CD14-positive monocyte (primary cell): ENCODE data around the gene AIG1. TPM values are rescaled to one million over a fixed set of nuclear protein-coding genes. Genes with fewer than 3 reads are reported as not detected.

Experiments
- DNase-seq, 3 donors: peaks; one replicate each; pipeline ENCODE4 v3.0.0-alpha.2; 2011 to 2022
- H2AFZ ChIP-seq: 2 replicates; pipeline ENCODE4 v1.6.0; 2012; ENCODE audit warnings: mild to moderate bottlenecking, low read depth, low read length, inconsistent platforms; ENCODE audit not compliant: insufficient read depth, poor library complexity, severe bottlenecking
- H3K27ac ChIP-seq, 2 donors: 1 replicate in 1 of 2; 2 replicates in 1 of 2; pipeline ENCODE4 v1.5.1; 2012 to 2013; ENCODE audit warnings: low read length in 2 of 2, control low read depth in 1 of 2, inconsistent platforms in 1 of 2, low read depth in 1 of 2, mild to moderate bottlenecking in 1 of 2
- H3K27me3 ChIP-seq, 2 donors: one replicate each; pipeline versions ENCODE4 v1.6.0 to v1.6.1; 2011 to 2013; ENCODE audit warnings: low read length in 2 of 2; ENCODE audit not compliant: control insufficient read depth in 2 of 2, insufficient read depth in 2 of 2
- H3K36me3 ChIP-seq, 2 donors: replicated peaks in 1 of 2; 1 replicate in 1 of 2; 2 replicates in 1 of 2; pipeline versions ENCODE4 v1.5.1 to v1.6.1; 2012 to 2013; ENCODE audit warnings: low read length in 2 of 2, control low read depth in 1 of 2, inconsistent platforms in 1 of 2, mild to moderate bottlenecking in 1 of 2; ENCODE audit not compliant: insufficient read depth in 2 of 2, control insufficient read depth in 1 of 2
- H3K4me1 ChIP-seq, 2 donors: 1 replicate in 1 of 2; 2 replicates in 1 of 2; pipeline versions ENCODE4 v1.5.1 to v1.6.1; 2012 to 2013; ENCODE audit warnings: low read length in 2 of 2, control low read depth in 1 of 2, inconsistent platforms in 1 of 2, mild to moderate bottlenecking in 1 of 2, moderate library complexity in 1 of 2; ENCODE audit not compliant: insufficient read depth in 2 of 2, control insufficient read depth in 1 of 2
- H3K4me2 ChIP-seq: replicated peaks from 2 replicates; pipeline ENCODE3; 2012; ENCODE audit warnings: low read length, moderate library complexity, mild to moderate bottlenecking; ENCODE audit not compliant: poor library complexity, severe bottlenecking; ENCODE audit errors: extremely low read depth
- H3K4me3 ChIP-seq, 3 experiments: fragments of 200-600 bp in 1 of 3; sonication (generic) in 1 of 3; replicated peaks in 1 of 3; 1 replicate in 2 of 3; 2 replicates in 1 of 3; pipeline ENCODE4 v1.5.1; 2011 to 2013; ENCODE audit warnings: low read length in 3 of 3, mild to moderate bottlenecking in 3 of 3, control low read depth in 2 of 3, low read depth in 2 of 3, inconsistent platforms in 1 of 3, moderate library complexity in 1 of 3
- H3K79me2 ChIP-seq: 2 replicates; pipeline ENCODE4 v1.6.0; 2012; ENCODE audit warnings: mild to moderate bottlenecking, control low read depth, inconsistent platforms, low read length, moderate library complexity; ENCODE audit not compliant: insufficient read depth
- H3K9ac ChIP-seq: 2 replicates; pipeline ENCODE4 v1.6.0; 2017; ENCODE audit warnings: low read length, mild to moderate bottlenecking; ENCODE audit not compliant: insufficient read depth, poor library complexity, severe bottlenecking
- H3K9me3 ChIP-seq, 2 donors: replicated peaks in 1 of 2; 1 replicate in 1 of 2; 2 replicates in 1 of 2; pipeline versions ENCODE4 v1.5.1 to v1.6.1; 2012 to 2013; ENCODE audit warnings: low read length in 2 of 2, control low read depth in 1 of 2; ENCODE audit not compliant: control insufficient read depth in 1 of 2, insufficient read depth in 1 of 2
- H4K20me1 ChIP-seq: 2 replicates; pipeline ENCODE4 v1.6.0; 2012; ENCODE audit warnings: mild to moderate bottlenecking, low read length, control low read depth, moderate library complexity; ENCODE audit not compliant: insufficient read depth
- H3K27ac Mint-ChIP-seq, 7 donors: one replicate each; pipeline ENCODE4 v1.8.0; 2020; ENCODE audit warnings: mild to moderate bottlenecking in 7 of 7, mixed read lengths in 7 of 7, moderate library complexity in 6 of 7, inconsistent platforms in 2 of 7
- H3K27me3 Mint-ChIP-seq, 3 donors: one replicate each; pipeline ENCODE4 v1.8.0; 2021 to 2022; ENCODE audit warnings: low read depth in 3 of 3, mild to moderate bottlenecking in 3 of 3, mixed read lengths in 3 of 3, moderate library complexity in 3 of 3, inconsistent platforms in 1 of 3
- H3K36me3 Mint-ChIP-seq, 2 donors: one replicate each; pipeline ENCODE4 v1.8.0; 2020; ENCODE audit warnings: mixed read lengths in 2 of 2, inconsistent platforms in 1 of 2, mild to moderate bottlenecking in 1 of 2
- H3K4me1 Mint-ChIP-seq: one replicate; pipeline ENCODE4 v1.8.0; 2020; ENCODE audit warnings: mild to moderate bottlenecking, mixed read lengths
- H3K4me3 Mint-ChIP-seq, 2 donors: one replicate each; pipeline ENCODE4 v1.8.0; 2020; ENCODE audit warnings: mild to moderate bottlenecking in 2 of 2, mixed read lengths in 2 of 2, moderate library complexity in 1 of 2
- H3K9me3 Mint-ChIP-seq, 7 donors: one replicate each; pipeline ENCODE4 v1.8.0; 2020 to 2022; ENCODE audit warnings: mixed read lengths in 7 of 7, mild to moderate bottlenecking in 6 of 7, moderate library complexity in 6 of 7, inconsistent platforms in 2 of 7
- CTCF ChIP-seq: fragments of 200-600 bp; IDR thresholded peaks from one replicate; pipeline ENCODE4 v1.8.0; 2022; ENCODE audit warnings: antibody characterized with exemption, mild to moderate bottlenecking
- WGBS: methylation state at CpG from one replicate; pipeline ENCODE4 v1.1.5; 2013; ENCODE audit warnings: missing lambda C conversion rate; ENCODE audit not compliant: insufficient coverage; 5-methylcytosine and 5-hydroxymethylcytosine counted together
- intact Hi-C, 2 donors: fragments of 100-400 bp; cut with micrococcal nuclease; formaldehyde crosslinking; loops; one replicate each; pipeline versions ENCODE4 v1.15.0 to v1.15.1; 2023
- polyA plus RNA-seq, 3 donors: library from polyadenylated mRNA; depleted of rRNA in 1 of 3; unstranded in 2 of 3; stranded (reverse) in 1 of 3; fragments of 300-500 nt in 2 of 3; fragments of >200 nt in 1 of 3; fragmentation: Illumina TruSeq in 2 of 3; gene quantifications; 1 replicate in 2 of 3; 2 replicates in 1 of 3; pipeline ENCODE4 v1.2.3, GENCODE V29; 2012 to 2021

The AIG1 gene
- polyA plus RNA-seq, 3 donors, result 6.7 to 7.6 (median 6.8) TPM

GRCh38 chr6:143268439-143268838, 207.8 kb downstream of the AIG1 start:
- Histone ChIP-seq H3K9me3 (no peaks in the 10 kb centered on the region), H3K36me3 (no peaks in the 10 kb centered on the region), H3K4me2 (no peak overlapping the region), H3K4me3 (no peak overlapping the region), H3K9ac (no peak overlapping the region), H4K20me1 (no peaks in the 10 kb centered on the region), H3K27me3 (no peaks in the 10 kb centered on the region), H3K27ac (no peak overlapping the region), H3K4me1 (no peaks in the 10 kb centered on the region), H3K79me2 (no peaks in the 10 kb centered on the region), H2AFZ (no peak overlapping the region)
- no peak for DNase-seq
- Mint-ChIP-seq H3K4me1 (no peaks in the 10 kb centered on the region), H3K36me3 (no peaks in the 10 kb centered on the region), H3K27ac (no peak overlapping the region), H3K4me3 (no peak overlapping the region), H3K9me3 (peaks cover 0 to 7% (median 4%) of the 10 kb centered on the region in 7 donors), H3K27me3 (peaks cover 0 to 2% (median 0%) of the 10 kb centered on the region in 3 donors)
- 100% methylated on average over 1 of the region's 1 CpG for WGBS
- TF ChIP-seq CTCF, result no peak
- intact Hi-C loops, result no loop called here

DNA sequence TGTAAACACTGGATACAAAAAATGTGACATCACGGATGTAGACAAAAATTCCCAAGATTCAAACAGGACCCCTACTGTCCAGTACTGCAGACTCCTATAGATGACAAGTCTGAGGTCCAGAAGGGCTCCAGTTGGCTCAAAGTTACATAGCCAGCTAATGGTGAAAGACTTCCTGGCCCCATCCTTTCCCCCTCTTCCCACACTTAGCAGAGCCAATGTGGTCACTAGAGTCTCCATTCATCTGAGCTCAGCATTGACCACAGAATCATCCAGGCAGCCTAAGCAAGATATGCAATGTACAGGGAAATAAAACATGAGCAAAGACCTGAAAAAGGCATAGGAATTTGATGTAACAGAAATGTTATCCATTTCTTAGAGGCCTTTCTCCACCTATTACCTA, 209.3 kb downstream of the AIG1 start:
- TF ChIP-seq CTCF, result no peak
- Histone ChIP-seq H3K27me3 (no peaks in the 10 kb centered on the region), H3K9ac (no peak overlapping the region), H3K4me1 (no peaks in the 10 kb centered on the region), H3K27ac (no peak overlapping the region), H4K20me1 (no peaks in the 10 kb centered on the region), H2AFZ (no peak overlapping the region), H3K4me3 (no peak overlapping the region), H3K4me2 (no peak overlapping the region), H3K36me3 (no peaks in the 10 kb centered on the region), H3K9me3 (no peaks in the 10 kb centered on the region), H3K79me2 (no peaks in the 10 kb centered on the region)
- no peaks in the 10 kb centered on the region for H3K36me3 Mint-ChIP-seq
- H3K27ac Mint-ChIP-seq, result no peak overlapping the region
- H3K4me1 Mint-ChIP-seq, result no peaks in the 10 kb centered on the region
- no peak for DNase-seq
- intact Hi-C loops, result no loop called here
- peaks cover 0 to 9% (median 4%) of the 10 kb centered on the region in 7 donors for H3K9me3 Mint-ChIP-seq
- 100% methylated on average over 1 of the region's 1 CpG for WGBS
- peaks cover 0 to 2% (median 0%) of the 10 kb centered on the region in 3 donors for H3K27me3 Mint-ChIP-seq
- no peak overlapping the region for H3K4me3 Mint-ChIP-seq
